Fibroblast of villous mesenchyme (primary cell): ENCODE measurements around the gene MAPK1. TPM values are rescaled to one million over a fixed set of nuclear protein-coding genes. Genes with fewer than 3 reads are reported as not detected.
"Not testable (repeated sequence)": the region's sequence is repeated elsewhere in the genome, so short reads cannot be mapped to it uniquely, and the experiment has no call there.

Source experiments
- DNase-seq: peaks from one replicate; pipeline ENCODE4 v3.0.0-alpha.2; 2010; ENCODE audit warnings: low read depth
- H3K4me3 ChIP-seq: 2 replicates; pipeline ENCODE4 v1.5.1; 2011; ENCODE audit warnings: low read depth, mild to moderate bottlenecking, low read length
- CTCF ChIP-seq: IDR thresholded peaks from 2 replicates; pipeline ENCODE4 v1.5.1; 2012; ENCODE audit warnings: low read depth, mild to moderate bottlenecking, low read length; ENCODE audit not compliant: insufficient read depth
- total RNA-seq: library from RNA; depleted of rRNA; stranded (reverse); fragments of >200 nt; gene quantifications from 2 replicates; pipeline ENCODE4 v1.2.3, GENCODE V29; 2012

Gene MAPK1
- total RNA-seq, 1 donor = 51.8 TPM

- no peak overlapping the region for H3K4me3 ChIP-seq
- TF ChIP-seq CTCF = no peak
- no peak for DNase-seq
Measured at GRCh38 chr22:21839765-21840140, 27.7 kb downstream of the MAPK1 start.

GRCh38 chr22:21839104-21839764 lies 28.2 kb downstream of the MAPK1 start:
- H3K4me3 ChIP-seq, DNase-seq: not testable (repeated sequence)

GRCh38 chr22:21837248-21837979 lies 30.0 kb downstream of the MAPK1 start:
- H3K4me3 ChIP-seq = no peak overlapping the region
- TF ChIP-seq CTCF = no peak
- peak; percentile 76 for DNase-seq

GRCh38 chr22:21836486-21836885 lies 31.0 kb downstream of the MAPK1 start:
- not testable (repeated sequence) for DNase-seq, H3K4me3 ChIP-seq

- no peak for TF ChIP-seq CTCF
- H3K4me3 ChIP-seq = no peak overlapping the region
- no peak for DNase-seq
Measured at GRCh38 chr22:21835378-21835777, 32.1 kb downstream of the MAPK1 start.

- peak; percentile 24 for DNase-seq
- no peak for TF ChIP-seq CTCF
- no peak overlapping the region for H3K4me3 ChIP-seq
Measured at GRCh38 chr22:21834869-21835268, 32.6 kb downstream of the MAPK1 start.

GRCh38 chr22:21832291-21833290 lies 34.9 kb downstream of the MAPK1 start:
- peak; percentile 42 for DNase-seq
- no peak for TF ChIP-seq CTCF
- H3K4me3 ChIP-seq = no peak overlapping the region
